ENCODE data around the gene THSD8.
"Not testable (repeated sequence)": the region's sequence is repeated elsewhere in the genome, so short reads cannot be mapped to it uniquely, and the experiment has no call there.

Gene THSD8

DNA sequence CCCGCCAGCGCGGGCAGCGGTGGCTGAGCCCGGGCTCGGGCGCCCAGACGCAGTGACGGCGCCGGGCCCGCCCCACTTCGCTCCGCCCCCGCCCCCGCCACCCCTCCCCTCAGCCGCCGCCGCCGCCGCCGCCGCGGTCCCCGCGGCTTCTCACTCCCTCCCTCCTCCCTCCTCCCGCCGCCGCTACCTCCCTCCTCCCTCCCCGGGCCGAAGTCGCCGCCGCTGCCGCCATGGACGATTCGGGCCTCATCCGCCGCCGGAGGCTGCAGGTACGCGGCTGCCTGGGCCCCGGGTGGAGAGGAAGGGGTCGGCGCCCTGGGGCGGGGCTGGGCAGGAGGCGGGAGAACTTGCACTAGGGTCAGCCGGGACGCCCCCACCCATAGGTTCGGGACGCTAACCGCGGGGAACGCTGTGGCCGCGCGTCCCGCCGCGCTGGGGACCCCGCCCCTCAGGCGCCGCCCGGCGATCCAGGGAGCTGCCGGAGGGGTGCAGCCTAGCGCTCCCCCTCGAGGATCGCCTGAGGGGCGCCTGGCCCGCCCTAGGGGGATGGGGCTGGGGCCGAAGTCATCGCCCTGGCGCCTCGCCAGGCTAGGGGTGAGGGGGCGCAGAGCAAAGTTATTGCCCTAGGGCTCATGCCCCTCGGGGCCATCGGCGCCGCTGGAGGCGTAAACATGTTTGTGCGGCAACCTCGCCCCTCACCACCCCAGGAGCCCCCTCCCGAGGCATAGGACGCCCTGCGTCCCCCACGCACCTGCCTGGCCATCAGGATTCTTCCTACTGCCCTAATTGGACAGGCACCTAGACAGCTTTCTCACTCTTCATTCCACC is 32.1 kb downstream of the THSD8 start:
- no peak for FAIRE-seq

- no peak for FAIRE-seq
Measured at GRCh38 chr19:12834566-12834943, 32.7 kb downstream of the THSD8 start, which contains the start of gene RTBDN. TSS of gene RTBDN (minus strand) at chr19:12834579. CDS start at chr19:12829979, 4,600 bp downstream.

- no peak for FAIRE-seq
Measured at GRCh38 chr19:12834976-12835757, 33.3 kb downstream of the THSD8 start.

- FAIRE-seq, result no peak
Measured at GRCh38 chr19:12836529-12836863, 34.6 kb downstream of the THSD8 start.

DNA sequence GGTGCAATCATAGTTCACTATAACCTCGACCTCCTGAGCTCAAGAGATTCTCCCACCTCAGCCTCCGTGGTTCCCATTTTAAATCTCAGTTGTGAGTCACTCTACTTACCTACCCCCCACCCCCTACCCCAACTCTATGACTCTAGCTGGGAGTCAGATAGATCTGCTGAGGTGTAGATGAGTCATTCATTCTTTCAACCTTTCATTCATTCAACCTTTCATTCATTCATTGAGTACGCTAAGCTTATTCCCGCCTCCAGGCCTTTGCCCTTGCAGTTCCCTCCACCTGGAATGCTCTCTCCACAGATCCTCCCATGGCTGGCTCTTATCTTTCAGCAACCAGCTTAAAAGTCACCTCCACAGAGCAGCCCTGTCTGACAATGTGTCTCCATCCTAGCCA is 35.4 kb downstream of the THSD8 start:
- FAIRE-seq, result no peak

- FAIRE-seq, result no peak
Measured at GRCh38 chr19:12838182-12838885, 36.5 kb downstream of the THSD8 start, which contains the start of gene MAST1. TSS of gene MAST1 (plus strand) at chr19:12838515. CDS start at chr19:12838573, 58 bp downstream.

- no peak for FAIRE-seq
Measured at GRCh38 chr19:12838886-12839756, 37.3 kb downstream of the THSD8 start.

GRCh38 chr19:12840091-12841079 is 38.5 kb downstream of the THSD8 start:
- FAIRE-seq, result no peak

GRCh38 chr19:12841094-12841493 is 39.2 kb downstream of the THSD8 start:
- FAIRE-seq, result no peak

GRCh38 chr19:12842511-12842910 is 40.6 kb downstream of the THSD8 start:
- FAIRE-seq, result no peak

GRCh38 chr19:12843328-12843727 is 41.5 kb downstream of the THSD8 start:
- no peak for FAIRE-seq

GRCh38 chr19:12843999-12844732 is 42.3 kb downstream of the THSD8 start:
- FAIRE-seq, result no peak

DNA sequence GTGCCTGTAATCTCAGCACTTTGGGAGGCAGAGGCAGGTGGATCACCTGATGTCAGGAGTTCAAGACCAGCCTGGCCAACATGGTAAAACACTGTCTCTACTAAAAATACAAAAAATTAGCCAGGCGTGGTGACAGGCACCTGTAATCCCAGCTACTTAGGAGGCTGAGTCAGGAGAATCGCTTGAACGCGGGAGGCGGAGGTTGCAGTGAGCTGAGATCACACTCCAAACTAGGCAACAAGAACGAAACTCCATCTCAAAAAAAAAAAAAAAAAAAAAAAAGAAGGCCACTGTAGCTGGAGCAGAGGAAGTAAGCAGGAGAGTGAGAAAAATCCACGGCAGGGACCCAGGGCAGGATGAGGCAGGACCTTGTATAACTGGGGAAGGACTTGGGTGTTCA is 44.7 kb downstream of the THSD8 start:
- not testable (repeated sequence) for FAIRE-seq

- FAIRE-seq, result no peak
Measured at GRCh38 chr19:12847159-12848139, 45.6 kb downstream of the THSD8 start.

All from A204.1 (cell line).